OCI-LY1 (cell line): ENCODE results near the gene PDE2A.

Experiments
- CTCF ChIP-seq: fragments of 200-600 bp; sonication (generic), shearing (Covaris generic); IDR thresholded peaks from 2 replicates; pipeline ENCODE4 v1.5.1; 2017; ENCODE audit warnings: mild to moderate bottlenecking, antibody characterized with exemption, low read length, moderate library complexity, mixed read lengths
- EZH2 ChIP-seq: fragments of 200-600 bp; sonication (generic), shearing (Covaris generic); IDR thresholded peaks from 2 replicates; pipeline ENCODE4 v1.8.0; 2017; ENCODE audit warnings: borderline replicate concordance, mixed run types, mild to moderate bottlenecking, antibody characterized with exemption, low read length, moderate library complexity, mixed read lengths

- no peak for TF ChIP-seq EZH2
- no peak for TF ChIP-seq CTCF
Observed at GRCh38 chr11:72543849-72544542, 130.2 kb downstream of the PDE2A start.
